GM23248 (cell line): Measurements from ENCODE around the gene AFMID. TPM values are rescaled to one million over a fixed set of nuclear protein-coding genes. Genes with fewer than 3 reads are reported as not detected.
A peak's percentile ranks its signal among the peaks of the same experiment; 100 is the strongest.

Source experiments
- DNase-seq: peaks from one replicate; pipeline ENCODE4 v3.0.0-alpha.2; 2015
- H2AFZ ChIP-seq: fragments of 200-600 bp; sonication (generic); 2 replicates; pipeline ENCODE4 v1.6.1; 2016; ENCODE audit warnings: antibody characterized with exemption
- H3F3A ChIP-seq: fragments of 200-600 bp; sonication (generic); 2 replicates; pipeline ENCODE4 v1.6.1; 2016; ENCODE audit warnings: mild to moderate bottlenecking, antibody characterized with exemption, mixed run types; ENCODE audit not compliant: insufficient read depth
- H3K27ac ChIP-seq: fragments of 200-600 bp; sonication (generic); 2 replicates; pipeline ENCODE4 v1.5.1; 2016; ENCODE audit warnings: mild to moderate bottlenecking
- H3K27me3 ChIP-seq: fragments of 200-600 bp; sonication (generic); replicated peaks from 2 replicates; pipeline ENCODE4 v1.6.1; 2016; ENCODE audit warnings: mild to moderate bottlenecking; ENCODE audit not compliant: insufficient read depth
- H3K36me3 ChIP-seq: fragments of 200-600 bp; sonication (generic); 2 replicates; pipeline ENCODE4 v1.6.1; 2016; ENCODE audit warnings: low read depth, mild to moderate bottlenecking
- H3K4me1 ChIP-seq: fragments of 200-600 bp; sonication (generic); 2 replicates; pipeline ENCODE4 v1.6.1; 2016; ENCODE audit warnings: mild to moderate bottlenecking; ENCODE audit not compliant: insufficient read depth
- H3K4me2 ChIP-seq: fragments of 200-600 bp; sonication (generic); one replicate; pipeline ENCODE4 v1.6.1; 2016; ENCODE audit warnings: mild to moderate bottlenecking; ENCODE audit not compliant: unreplicated experiment
- H3K4me3 ChIP-seq: fragments of 200-600 bp; sonication (generic); 2 replicates; pipeline ENCODE4 v1.5.1; 2016; ENCODE audit warnings: mild to moderate bottlenecking
- H3K79me2 ChIP-seq: fragments of 200-600 bp; sonication (generic); 2 replicates; pipeline ENCODE4 v1.6.1; 2016; ENCODE audit warnings: mild to moderate bottlenecking; ENCODE audit not compliant: insufficient read depth
- H3K9ac ChIP-seq: fragments of 200-600 bp; sonication (generic); 2 replicates; pipeline ENCODE4 v1.6.1; 2016; ENCODE audit warnings: mild to moderate bottlenecking
- H3K9me2 ChIP-seq: fragments of 200-600 bp; sonication (generic); 2 replicates; pipeline ENCODE4 v1.6.1; 2016; ENCODE audit warnings: mixed run types, mild to moderate bottlenecking, moderate library complexity; ENCODE audit not compliant: insufficient read depth
- H3K9me3 ChIP-seq: fragments of 200-600 bp; sonication (generic); one replicate; pipeline ENCODE4 v1.6.1; 2017; ENCODE audit warnings: low read depth
- H4K20me1 ChIP-seq: fragments of 200-600 bp; sonication (generic); 2 replicates; pipeline ENCODE4 v1.6.0; 2016; ENCODE audit not compliant: insufficient read depth
- EZH2 ChIP-seq: fragments of 200-600 bp; sonication (generic); IDR thresholded peaks from 2 replicates; pipeline ENCODE4 v1.6.1; 2018; ENCODE audit warnings: antibody characterized with exemption, mild to moderate bottlenecking; ENCODE audit not compliant: insufficient read depth, poor library complexity, severe bottlenecking
- EZH2phosphoT487 ChIP-seq: fragments of 200-600 bp; sonication (generic); IDR thresholded peaks from 2 replicates; pipeline ENCODE4 v1.6.1; 2018; ENCODE audit warnings: antibody characterized with exemption, moderate library complexity, mild to moderate bottlenecking, low read depth; ENCODE audit not compliant: insufficient read depth
- WGBS, 2 experiments: methylation state at CpG; one replicate each; pipeline ENCODE4 v1.1.6; 2015 to 2017; ENCODE audit warnings: low lambda C conversion rate in 2 of 2, low coverage in 1 of 2; ENCODE audit errors: missing lambda C conversion rate in 2 of 2; 5-methylcytosine and 5-hydroxymethylcytosine counted together
- in situ Hi-C: fragments of 300-500 bp; cut with MboI; formaldehyde crosslinking; loops from 2 replicates; pipeline ENCODE4 v1.15.0; 2020
- polyA plus RNA-seq: library from polyadenylated mRNA; unstranded; fragments of >200 nt; fragmentation: Nextera tagmentation; extraction: Ambion mirVana; gene quantifications from 2 replicates; pipeline ENCODE4 v1.2.1, GENCODE V29; 2016
- total RNA-seq: library from RNA; depleted of rRNA; stranded (reverse); fragments of >200 nt; shearing (Covaris generic); gene quantifications from 2 replicates; pipeline ENCODE4 v1.2.3, GENCODE V29; 2014

AFMID gene
- total and polyA plus RNA-seq, 2 experiments from 2014 or later, result 22.9 to 24.1 TPM

GRCh38 chr17:78143214-78144146 is 43.7 kb upstream of the AFMID start:
- Histone ChIP-seq H3K27me3 (peaks cover 5% of the 10 kb centered on the region; the same call in 1 of the 2 replicates), H3K9me3 (no peaks in the 10 kb centered on the region), H2AFZ (no peak overlapping the region), H3K9me2 (no peaks in the 10 kb centered on the region), H3K4me3 (no peak overlapping the region), H4K20me1 (no peaks in the 10 kb centered on the region), H3K79me2 (no peaks in the 10 kb centered on the region), H3F3A (no peaks in the 10 kb centered on the region), H3K27ac (no peak overlapping the region), H3K9ac (no peak overlapping the region), H3K36me3 (no peaks in the 10 kb centered on the region), H3K4me2 (no peak overlapping the region), H3K4me1 (no peaks in the 10 kb centered on the region)
- no peak for DNase-seq
- 89 to 91% methylated on average over 21 of the region's 21 CpGs for WGBS, 2 experiments
- TF ChIP-seq EZH2phosphoT487 (no peak), EZH2 (no peak)
- in situ Hi-C loops, result no loop called here

- H3K27ac ChIP-seq, result no peak overlapping the region
- TF ChIP-seq EZH2phosphoT487, result no peak
- TF ChIP-seq EZH2, result no peak
- H3K79me2 ChIP-seq, result no peaks in the 10 kb centered on the region
- H4K20me1 ChIP-seq, result no peaks in the 10 kb centered on the region
- peak; percentile 41 for DNase-seq
- no peak overlapping the region for H3K4me3 ChIP-seq
- H3K4me2 ChIP-seq, result no peak overlapping the region
- H3K27me3 ChIP-seq, result peaks cover 5% of the 10 kb centered on the region; the same call in 1 of the 2 replicates
- H3K9me2 ChIP-seq, result no peaks in the 10 kb centered on the region
- H3K9me3 ChIP-seq, result no peaks in the 10 kb centered on the region
- WGBS, 2 experiments, result 66 to 69% methylated on average over 10 to 11 of the region's 11 CpGs
- H3K4me1 ChIP-seq, result no peaks in the 10 kb centered on the region
- H3K36me3 ChIP-seq, result no peaks in the 10 kb centered on the region
- H3F3A ChIP-seq, result no peaks in the 10 kb centered on the region
- H3K9ac ChIP-seq, result no peak overlapping the region
- in situ Hi-C loops, result no loop called here
- no peak overlapping the region for H2AFZ ChIP-seq
Measured at GRCh38 chr17:78144147-78144719, 42.9 kb upstream of the AFMID start.

GRCh38 chr17:78144736-78145641 is 42.2 kb upstream of the AFMID start:
- 72 to 77% methylated on average over 15 to 18 of the region's 18 CpGs for WGBS, 2 experiments
- no peak for DNase-seq
- in situ Hi-C loops, result no loop called here

GRCh38 chr17:78146471-78146869 is 40.7 kb upstream of the AFMID start:
- Histone ChIP-seq H3K9ac (no peak overlapping the region), H3F3A (no peaks in the 10 kb centered on the region), H3K27ac (no peak overlapping the region), H3K4me3 (no peak overlapping the region), H4K20me1 (no peaks in the 10 kb centered on the region), H3K9me3 (no peaks in the 10 kb centered on the region), H3K9me2 (no peaks in the 10 kb centered on the region), H2AFZ (no peak overlapping the region), H3K4me1 (peaks cover 2% of the 10 kb centered on the region), H3K4me2 (no peak overlapping the region), H3K79me2 (no peaks in the 10 kb centered on the region), H3K36me3 (no peaks in the 10 kb centered on the region), H3K27me3 (peaks cover 5% of the 10 kb centered on the region; the same call in 1 of the 2 replicates)
- DNase-seq, result no peak
- in situ Hi-C loops, result no loop called here
- WGBS, 2 experiments, result 67 to 79% methylated on average over 7 of the region's 7 CpGs
- TF ChIP-seq EZH2phosphoT487, result no peak
- no peak for TF ChIP-seq EZH2

More at GRCh38 chr17:78144736-78145641, 42.2 kb upstream of the AFMID start:
- no peak overlapping the region for H3K9ac ChIP-seq
- H3K9me2 ChIP-seq, result no peaks in the 10 kb centered on the region
- H3K4me2 ChIP-seq, result no peak overlapping the region
- H3K4me1 ChIP-seq, result no peaks in the 10 kb centered on the region
- no peaks in the 10 kb centered on the region for H3K9me3 ChIP-seq
- H3K4me3 ChIP-seq, result no peak overlapping the region
- H3K79me2 ChIP-seq, result no peaks in the 10 kb centered on the region
- peaks cover 5% of the 10 kb centered on the region; the same call in 1 of the 2 replicates for H3K27me3 ChIP-seq
- no peak overlapping the region for H2AFZ ChIP-seq
- H3K36me3 ChIP-seq, result no peaks in the 10 kb centered on the region
- no peak overlapping the region for H3K27ac ChIP-seq
- no peaks in the 10 kb centered on the region for H3F3A ChIP-seq
- H4K20me1 ChIP-seq, result no peaks in the 10 kb centered on the region
- no peak for TF ChIP-seq EZH2phosphoT487
- no peak for TF ChIP-seq EZH2
